Immature natural killer cell (primary cell): ENCODE data around the gene TMEM269. TPM values are rescaled to one million over a fixed set of nuclear protein-coding genes. Genes with fewer than 3 reads are reported as not detected.

ENCODE experiments used
- DNase-seq, 3 donors: peaks; one replicate each; pipeline ENCODE4 v3.0.0; 2022; ENCODE audit warnings: mixed read lengths in 1 of 3
- H3K27ac Mint-ChIP-seq, 6 donors: one replicate each; pipeline ENCODE4 v1.8.0; 2020; ENCODE audit warnings: mixed read lengths in 6 of 6, mild to moderate bottlenecking in 5 of 6, inconsistent platforms in 4 of 6, moderate library complexity in 3 of 6
- H3K27me3 Mint-ChIP-seq, 3 donors: one replicate each; pipeline ENCODE4 v1.8.0; 2020 to 2021; ENCODE audit warnings: low read depth in 3 of 3, mild to moderate bottlenecking in 3 of 3, mixed read lengths in 3 of 3, moderate library complexity in 3 of 3, inconsistent platforms in 1 of 3
- H3K36me3 Mint-ChIP-seq, 3 donors: one replicate each; pipeline ENCODE4 v1.8.0; 2020; ENCODE audit warnings: mixed read lengths in 3 of 3, inconsistent platforms in 2 of 3, mild to moderate bottlenecking in 2 of 3
- H3K4me1 Mint-ChIP-seq, 2 donors: one replicate each; pipeline ENCODE4 v1.8.0; 2020; ENCODE audit warnings: inconsistent platforms in 2 of 2, mild to moderate bottlenecking in 2 of 2, mixed read lengths in 2 of 2, moderate library complexity in 1 of 2
- H3K4me3 Mint-ChIP-seq, 5 donors: one replicate each; pipeline ENCODE4 v1.8.0; 2020; ENCODE audit warnings: mild to moderate bottlenecking in 5 of 5, mixed read lengths in 5 of 5, inconsistent platforms in 3 of 5, moderate library complexity in 3 of 5
- H3K9me3 Mint-ChIP-seq, 6 donors: one replicate each; pipeline ENCODE4 v1.8.0; 2020; ENCODE audit warnings: mild to moderate bottlenecking in 6 of 6, mixed read lengths in 6 of 6, inconsistent platforms in 4 of 6, moderate library complexity in 3 of 6
- polyA plus RNA-seq, 3 donors: library from polyadenylated mRNA; unstranded; fragments of 300-500 nt; fragmentation: Illumina TruSeq; gene quantifications; one replicate each; pipeline ENCODE4 v1.2.3, GENCODE V29; 2021

Gene TMEM269
- polyA plus RNA-seq, 3 donors from 2014 or later: 0.14 TPM; not detected in 2

GRCh38 chr1:42773420-42773819 is 11.4 kb upstream of the TMEM269 start:
- peaks cover 31 to 34% of the 10 kb centered on the region in 2 donors for H3K4me1 Mint-ChIP-seq
- no peaks in the 10 kb centered on the region for H3K27me3 Mint-ChIP-seq
- no peak overlapping the region for H3K4me3 Mint-ChIP-seq
- no peaks in the 10 kb centered on the region for H3K9me3 Mint-ChIP-seq
- DNase-seq: no peak
- peak overlapping the region in 1 of 6 donors; percentile 45 for H3K27ac Mint-ChIP-seq
- H3K36me3 Mint-ChIP-seq: peaks cover 11 to 34% (median 17%) of the 10 kb centered on the region in 3 donors

GRCh38 chr1:42774928-42775526 is 9.8 kb upstream of the TMEM269 start:
- H3K4me1 Mint-ChIP-seq: peaks cover 20 to 33% of the 10 kb centered on the region in 2 donors
- DNase-seq: no peak
- peak overlapping the region in 1 of 6 donors; percentile 2 for H3K27ac Mint-ChIP-seq
- no peak overlapping the region for H3K4me3 Mint-ChIP-seq
- H3K36me3 Mint-ChIP-seq: peaks cover 11 to 38% (median 21%) of the 10 kb centered on the region in 3 donors
- no peaks in the 10 kb centered on the region for H3K9me3 Mint-ChIP-seq
- H3K27me3 Mint-ChIP-seq: no peaks in the 10 kb centered on the region

GRCh38 chr1:42776502-42776901 is 8.3 kb upstream of the TMEM269 start:
- Mint-ChIP-seq H3K4me3 (no peak overlapping the region), H3K4me1 (peaks cover 16 to 22% of the 10 kb centered on the region in 2 donors), H3K27me3 (no peaks in the 10 kb centered on the region), H3K9me3 (no peaks in the 10 kb centered on the region), H3K36me3 (peaks cover 11 to 43% (median 16%) of the 10 kb centered on the region in 3 donors), H3K27ac (peak overlapping the region in 2 of 6 donors; percentile 2 to 71)
- no peak for DNase-seq

GRCh38 chr1:42777852-42778251 is 6.9 kb upstream of the TMEM269 start:
- peaks cover 11 to 14% of the 10 kb centered on the region in 2 donors for H3K4me1 Mint-ChIP-seq
- peak in 2 of 3 donors; percentile 7 to 17 for DNase-seq
- no peak overlapping the region for H3K4me3 Mint-ChIP-seq
- peaks cover 0 to 2% (median 0%) of the 10 kb centered on the region in 3 donors for H3K27me3 Mint-ChIP-seq
- no peaks in the 10 kb centered on the region for H3K9me3 Mint-ChIP-seq
- H3K27ac Mint-ChIP-seq: peak overlapping the region in 1 of 6 donors; percentile 56
- H3K36me3 Mint-ChIP-seq: peaks cover 15 to 46% (median 19%) of the 10 kb centered on the region in 3 donors

GRCh38 chr1:42779725-42780124 is 5.1 kb upstream of the TMEM269 start:
- H3K27me3 Mint-ChIP-seq: peaks cover 0 to 2% (median 0%) of the 10 kb centered on the region in 3 donors
- peaks cover 11 to 17% of the 10 kb centered on the region in 2 donors for H3K4me1 Mint-ChIP-seq
- H3K9me3 Mint-ChIP-seq: no peaks in the 10 kb centered on the region
- peak overlapping the region in 1 of 6 donors; percentile 5 for H3K27ac Mint-ChIP-seq
- no peak overlapping the region for H3K4me3 Mint-ChIP-seq
- H3K36me3 Mint-ChIP-seq: peaks cover 15 to 40% (median 19%) of the 10 kb centered on the region in 3 donors
- no peak for DNase-seq

GRCh38 chr1:42780176-42780575 is 4.6 kb upstream of the TMEM269 start:
- peaks cover 0 to 2% (median 0%) of the 10 kb centered on the region in 3 donors for H3K27me3 Mint-ChIP-seq
- H3K27ac Mint-ChIP-seq: no peak overlapping the region
- H3K36me3 Mint-ChIP-seq: peaks cover 15 to 36% (median 19%) of the 10 kb centered on the region in 3 donors
- no peak for DNase-seq
- no peaks in the 10 kb centered on the region for H3K9me3 Mint-ChIP-seq
- H3K4me3 Mint-ChIP-seq: no peak overlapping the region
- peaks cover 12 to 19% of the 10 kb centered on the region in 2 donors for H3K4me1 Mint-ChIP-seq

- no peak overlapping the region for H3K27ac Mint-ChIP-seq
- H3K4me3 Mint-ChIP-seq: no peak overlapping the region
- no peaks in the 10 kb centered on the region for H3K9me3 Mint-ChIP-seq
- H3K36me3 Mint-ChIP-seq: peaks cover 4 to 14% (median 11%) of the 10 kb centered on the region in 3 donors
- no peak for DNase-seq
- peaks cover 17 to 29% of the 10 kb centered on the region in 2 donors for H3K4me1 Mint-ChIP-seq
- H3K27me3 Mint-ChIP-seq: peaks cover 0 to 2% (median 2%) of the 10 kb centered on the region in 3 donors
These were observed 1.7 kb upstream of the TMEM269 start for GRCh38 chr1:42783092-42783491.

GRCh38 chr1:42784547-42784945 is 245 bp upstream of the TMEM269 start:
- Mint-ChIP-seq H3K27ac (peak overlapping the region in 1 of 6 donors; percentile 51), H3K4me1 (peaks cover 13 to 27% of the 10 kb centered on the region in 2 donors), H3K4me3 (peak overlapping the region; percentile 25 to 83 (median 40)), H3K27me3 (peaks cover 0 to 3% (median 2%) of the 10 kb centered on the region in 3 donors), H3K9me3 (no peaks in the 10 kb centered on the region), H3K36me3 (peaks cover 4 to 9% (median 4%) of the 10 kb centered on the region in 3 donors)
- DNase-seq: no peak

- peaks cover 12 to 21% of the 10 kb centered on the region in 2 donors for H3K4me1 Mint-ChIP-seq
- peak overlapping the region in 3 of 6 donors; percentile 59 to 79 (median 68) for H3K27ac Mint-ChIP-seq
- peak overlapping the region; percentile 77 to 89 (median 83) for H3K4me3 Mint-ChIP-seq
These were observed 1.3 kb downstream of the TMEM269 start for GRCh38 chr1:42786097-42786496.

GRCh38 chr1:42788021-42788420 is 3.2 kb downstream of the TMEM269 start:
- Mint-ChIP-seq H3K36me3 (no peaks in the 10 kb centered on the region), H3K27ac (no peak overlapping the region), H3K9me3 (no peaks in the 10 kb centered on the region), H3K4me1 (peaks cover 12 to 21% of the 10 kb centered on the region in 2 donors), H3K27me3 (peaks cover 0 to 3% (median 2%) of the 10 kb centered on the region in 3 donors), H3K4me3 (no peak overlapping the region)
- no peak for DNase-seq

More at GRCh38 chr1:42786097-42786496, 1.3 kb downstream of the TMEM269 start:
- H3K36me3 Mint-ChIP-seq: peaks cover 4% of the 10 kb centered on the region in 3 donors
- DNase-seq: no peak
- no peaks in the 10 kb centered on the region for H3K9me3 Mint-ChIP-seq
- H3K27me3 Mint-ChIP-seq: peaks cover 0 to 5% (median 2%) of the 10 kb centered on the region in 3 donors

GRCh38 chr1:42793824-42794223 is 9.0 kb downstream of the TMEM269 start:
- DNase-seq: no peak
- no peaks in the 10 kb centered on the region for H3K9me3 Mint-ChIP-seq
- no peak overlapping the region for H3K4me3 Mint-ChIP-seq
- H3K27me3 Mint-ChIP-seq: peaks cover 0 to 4% (median 2%) of the 10 kb centered on the region in 3 donors
- H3K36me3 Mint-ChIP-seq: no peaks in the 10 kb centered on the region
- no peaks in the 10 kb centered on the region for H3K4me1 Mint-ChIP-seq
- H3K27ac Mint-ChIP-seq: no peak overlapping the region

GRCh38 chr1:42797414-42797813 is 12.6 kb downstream of the TMEM269 start:
- Mint-ChIP-seq H3K27me3 (peaks cover 0 to 4% (median 0%) of the 10 kb centered on the region in 3 donors), H3K9me3 (no peaks in the 10 kb centered on the region), H3K36me3 (no peaks in the 10 kb centered on the region), H3K27ac (no peak overlapping the region), H3K4me1 (no peaks in the 10 kb centered on the region), H3K4me3 (no peak overlapping the region)
- no peak for DNase-seq

- no peaks in the 10 kb centered on the region for H3K4me1 Mint-ChIP-seq
- H3K9me3 Mint-ChIP-seq: no peaks in the 10 kb centered on the region
- H3K4me3 Mint-ChIP-seq: no peak overlapping the region
- no peaks in the 10 kb centered on the region for H3K36me3 Mint-ChIP-seq
- no peak overlapping the region for H3K27ac Mint-ChIP-seq
- DNase-seq: no peak
- peaks cover 0 to 4% (median 0%) of the 10 kb centered on the region in 3 donors for H3K27me3 Mint-ChIP-seq
These were observed 13.2 kb downstream of the TMEM269 start for GRCh38 chr1:42797979-42798378.

- no peaks in the 10 kb centered on the region for H3K9me3 Mint-ChIP-seq
- no peak overlapping the region for H3K27ac Mint-ChIP-seq
- DNase-seq: no peak
- H3K4me3 Mint-ChIP-seq: no peak overlapping the region
- H3K36me3 Mint-ChIP-seq: peaks cover 12 to 19% (median 19%) of the 10 kb centered on the region in 3 donors
- peaks cover 0 to 1% of the 10 kb centered on the region in 2 donors for H3K4me1 Mint-ChIP-seq
- peaks cover 0 to 2% (median 0%) of the 10 kb centered on the region in 3 donors for H3K27me3 Mint-ChIP-seq
These were observed 17.2 kb downstream of the TMEM269 start for GRCh38 chr1:42801832-42802473.
